Karpas-422 (cell line): Measurements from ENCODE around the gene ATP6AP1. TPM values are rescaled to one million over a fixed set of nuclear protein-coding genes. Genes with fewer than 3 reads are reported as not detected.
A peak's percentile ranks its signal among the peaks of the same experiment; 100 is the strongest.

Experiments
- DNase-seq: peaks from one replicate; pipeline ENCODE4 v3.0.0-alpha.2; 2015
- H2AFZ ChIP-seq: fragments of 200-600 bp; sonication (generic); 2 replicates; pipeline ENCODE4 v1.6.1; 2014; ENCODE audit warnings: antibody characterized with exemption, low read length, mixed read lengths
- H3K27ac ChIP-seq: fragments of 200-600 bp; sonication (generic); 2 replicates; pipeline ENCODE4 v1.5.1; 2014; ENCODE audit warnings: mild to moderate bottlenecking, low read length, moderate library complexity
- H3K27me3 ChIP-seq: fragments of 200-600 bp; sonication (generic); 2 replicates; pipeline ENCODE4 v1.6.1; 2014; ENCODE audit warnings: low read length, mixed read lengths
- H3K36me3 ChIP-seq: fragments of 200-600 bp; sonication (generic); 2 replicates; pipeline ENCODE4 v1.6.1; 2014; ENCODE audit warnings: low read length, mixed read lengths; ENCODE audit not compliant: insufficient read depth
- H3K4me1 ChIP-seq: fragments of 200-600 bp; sonication (generic); 2 replicates; pipeline ENCODE4 v1.6.1; 2014; ENCODE audit warnings: mild to moderate bottlenecking, low read length, mixed read lengths
- H3K4me2 ChIP-seq: fragments of 200-600 bp; sonication (generic); 2 replicates; pipeline ENCODE4 v1.6.1; 2014; ENCODE audit warnings: low read length, low read depth, mild to moderate bottlenecking; ENCODE audit not compliant: poor library complexity, severe bottlenecking
- H3K4me3 ChIP-seq: fragments of 200-600 bp; sonication (generic); 2 replicates; pipeline ENCODE4 v1.5.1; 2014; ENCODE audit warnings: mild to moderate bottlenecking, antibody characterized with exemption, low read length, mixed read lengths
- H3K79me2 ChIP-seq: fragments of 200-600 bp; sonication (generic); 2 replicates; pipeline ENCODE4 v1.6.1; 2014; ENCODE audit warnings: mild to moderate bottlenecking, low read length, mixed read lengths
- H3K9ac ChIP-seq: fragments of 200-600 bp; sonication (generic); 2 replicates; pipeline ENCODE4 v1.6.0; 2014; ENCODE audit warnings: low read length
- H3K9me2 ChIP-seq: fragments of 200-600 bp; sonication (generic), shearing (Covaris generic); replicated peaks from 2 replicates; pipeline ENCODE4 v1.6.0; 2014; ENCODE audit warnings: mild to moderate bottlenecking, low read length, moderate library complexity; ENCODE audit not compliant: insufficient read depth
- H3K9me3 ChIP-seq: fragments of 300-700, 200-600 bp; sonication (generic); 2 replicates; pipeline ENCODE4 v1.6.1; 2014; ENCODE audit warnings: low read length, mixed read lengths
- H4K20me1 ChIP-seq: fragments of 200-600 bp; sonication (generic); 2 replicates; pipeline ENCODE4 v1.6.1; 2014; ENCODE audit warnings: mild to moderate bottlenecking, antibody characterized with exemption, low read length, low read depth; ENCODE audit not compliant: insufficient read depth
- total RNA-seq: library from RNA; depleted of rRNA; stranded (reverse); fragments of >200 nt; shearing (Covaris generic); gene quantifications from 2 replicates; pipeline ENCODE4 v1.2.3, GENCODE V29; 2014; ENCODE audit warnings: low replicate concordance

Gene ATP6AP1
- total RNA-seq, 1 experiment from 2014 or later, result 40.0 TPM

GRCh38 chrX:154430916-154431315 is 2.4 kb downstream of the ATP6AP1 start:
- peaks cover 16% of the 10 kb centered on the region for H3K79me2 ChIP-seq
- no peak overlapping the region for H3K4me3 ChIP-seq
- no peaks in the 10 kb centered on the region for H3K9me2 ChIP-seq
- no peak overlapping the region for H3K4me2 ChIP-seq
- no peak overlapping the region for H3K9ac ChIP-seq
- peaks cover 11% of the 10 kb centered on the region for H3K4me1 ChIP-seq
- no peak for DNase-seq
- no peaks in the 10 kb centered on the region for H4K20me1 ChIP-seq
- no peaks in the 10 kb centered on the region for H3K36me3 ChIP-seq
- no peak overlapping the region for H3K27ac ChIP-seq
- no peaks in the 10 kb centered on the region for H3K27me3 ChIP-seq
- no peak overlapping the region for H2AFZ ChIP-seq
- no peaks in the 10 kb centered on the region for H3K9me3 ChIP-seq

DNA sequence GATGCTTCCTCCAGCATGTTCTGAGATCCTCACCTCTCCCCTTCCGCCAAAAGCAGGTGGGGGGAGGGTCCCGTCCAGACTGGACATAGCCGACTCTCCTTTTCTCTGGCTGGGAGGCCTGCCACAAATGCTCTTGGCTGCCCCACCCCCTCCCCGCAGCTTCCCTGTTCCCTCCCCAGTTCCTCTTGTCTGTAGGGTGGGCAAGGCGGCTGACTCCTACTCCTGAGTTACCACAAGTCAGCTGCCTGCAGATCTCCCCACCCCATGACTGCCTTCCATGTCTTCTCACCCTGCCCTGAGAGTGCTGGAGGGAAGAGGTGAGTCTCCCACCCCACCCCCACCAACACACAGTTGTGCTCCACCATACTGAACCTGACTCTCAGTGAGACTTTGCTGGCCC is 2.9 kb downstream of the ATP6AP1 start:
- Histone ChIP-seq H3K36me3 (no peaks in the 10 kb centered on the region), H3K9me3 (no peaks in the 10 kb centered on the region), H3K9me2 (no peaks in the 10 kb centered on the region), H3K79me2 (peaks cover 16% of the 10 kb centered on the region), H3K4me3 (no peak overlapping the region), H3K4me2 (no peak overlapping the region), H4K20me1 (no peaks in the 10 kb centered on the region), H3K27me3 (no peaks in the 10 kb centered on the region), H3K4me1 (peaks cover 12% of the 10 kb centered on the region), H3K9ac (no peak overlapping the region), H2AFZ (no peak overlapping the region), H3K27ac (no peak overlapping the region)
- DNase-seq, result no peak

- Histone ChIP-seq H3K9ac (no peak overlapping the region), H4K20me1 (no peaks in the 10 kb centered on the region), H3K4me1 (peaks cover 14% of the 10 kb centered on the region), H3K4me2 (no peak overlapping the region), H3K9me3 (no peaks in the 10 kb centered on the region), H3K9me2 (no peaks in the 10 kb centered on the region), H2AFZ (no peak overlapping the region), H3K4me3 (no peak overlapping the region), H3K36me3 (no peaks in the 10 kb centered on the region), H3K79me2 (peaks cover 18% of the 10 kb centered on the region), H3K27ac (no peak overlapping the region), H3K27me3 (no peaks in the 10 kb centered on the region)
- DNase-seq, result no peak
These were observed 3.7 kb downstream of the ATP6AP1 start for GRCh38 chrX:154432210-154432609.

GRCh38 chrX:154433605-154434004 is 5.1 kb downstream of the ATP6AP1 start:
- Histone ChIP-seq H3K9me3 (no peaks in the 10 kb centered on the region), H3K36me3 (no peaks in the 10 kb centered on the region), H4K20me1 (peaks cover 2% of the 10 kb centered on the region; the same call in 1 of the 2 replicates), H3K27me3 (no peaks in the 10 kb centered on the region), H3K79me2 (peaks cover 28% of the 10 kb centered on the region), H3K4me1 (peaks cover 15% of the 10 kb centered on the region), H3K9ac (no peak overlapping the region), H2AFZ (no peak overlapping the region), H3K4me3 (no peak overlapping the region), H3K4me2 (no peak overlapping the region), H3K9me2 (no peaks in the 10 kb centered on the region), H3K27ac (no peak overlapping the region)
- no peak for DNase-seq

- Histone ChIP-seq H3K4me1 (peaks cover 14% of the 10 kb centered on the region), H3K36me3 (no peaks in the 10 kb centered on the region), H3K9ac (no peak overlapping the region), H2AFZ (no peak overlapping the region), H4K20me1 (peaks cover 7% of the 10 kb centered on the region; the same call in 1 of the 2 replicates), H3K4me2 (no peak overlapping the region), H3K4me3 (no peak overlapping the region), H3K27ac (no peak overlapping the region), H3K9me3 (no peaks in the 10 kb centered on the region), H3K9me2 (no peaks in the 10 kb centered on the region), H3K27me3 (no peaks in the 10 kb centered on the region), H3K79me2 (peaks cover 24% of the 10 kb centered on the region)
- DNase-seq, result no peak
These were observed 6.1 kb downstream of the ATP6AP1 start for GRCh38 chrX:154434394-154435168.

GRCh38 chrX:154435171-154435733 is 6.8 kb downstream of the ATP6AP1 start:
- peaks cover 21% of the 10 kb centered on the region for H3K79me2 ChIP-seq
- no peaks in the 10 kb centered on the region for H3K36me3 ChIP-seq
- H3K9me2 ChIP-seq, result no peaks in the 10 kb centered on the region
- H3K4me3 ChIP-seq, result no peak overlapping the region
- peaks cover 11% of the 10 kb centered on the region for H3K4me1 ChIP-seq
- no peak overlapping the region for H2AFZ ChIP-seq
- H3K27ac ChIP-seq, result no peak overlapping the region
- H3K9ac ChIP-seq, result no peak overlapping the region
- no peaks in the 10 kb centered on the region for H3K9me3 ChIP-seq
- peaks cover 7% of the 10 kb centered on the region; the same call in 1 of the 2 replicates for H4K20me1 ChIP-seq
- no peak for DNase-seq
- no peak overlapping the region for H3K4me2 ChIP-seq
- no peaks in the 10 kb centered on the region for H3K27me3 ChIP-seq

DNA sequence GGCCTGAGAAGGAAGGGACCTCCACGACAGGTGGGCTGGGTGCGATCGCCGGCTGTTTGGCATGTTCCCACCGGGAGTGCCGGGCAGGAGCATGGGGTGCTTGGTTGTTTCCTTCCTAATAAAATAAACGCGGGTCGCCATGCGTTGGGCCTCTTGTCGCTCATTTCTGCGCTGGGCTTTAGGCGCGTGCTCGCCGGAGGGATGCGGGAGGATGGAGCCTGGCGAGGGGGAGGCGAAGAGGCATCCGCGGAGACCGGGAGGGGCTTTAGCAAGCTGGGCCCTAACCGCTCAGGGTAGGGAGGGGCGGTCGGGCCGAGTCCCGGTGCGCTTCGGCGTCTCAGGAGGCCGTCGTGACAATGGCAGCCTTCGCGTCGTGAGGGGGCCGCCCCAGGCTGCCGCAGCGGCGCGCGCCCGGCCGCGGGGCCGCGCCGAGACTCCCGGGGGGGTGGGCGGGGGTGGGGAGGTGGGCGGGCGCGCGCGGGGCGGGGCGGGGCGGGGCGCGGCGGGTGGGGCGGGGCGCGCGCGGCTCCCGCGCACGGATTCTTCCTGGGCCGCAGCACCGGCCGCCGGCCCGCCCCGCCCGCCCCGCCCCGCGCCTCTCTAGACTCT is 8.0 kb downstream of the ATP6AP1 start:
- Histone ChIP-seq H3K79me2 (peaks cover 21% of the 10 kb centered on the region), H3K27ac (no peak overlapping the region), H3K4me2 (no peak overlapping the region), H2AFZ (no peak overlapping the region), H3K4me3 (peak overlapping the region; percentile 71; the same call in 1 of the 2 replicates), H3K9me2 (no peaks in the 10 kb centered on the region), H3K36me3 (no peaks in the 10 kb centered on the region), H4K20me1 (peaks cover 7% of the 10 kb centered on the region; the same call in 1 of the 2 replicates), H3K9ac (peak overlapping the region; percentile 85), H3K9me3 (no peaks in the 10 kb centered on the region), H3K4me1 (peaks cover 11% of the 10 kb centered on the region), H3K27me3 (no peaks in the 10 kb centered on the region)
- peak; percentile 66 for DNase-seq
